NCI-H1436 (cell line): Measurements from ENCODE around the gene SAC3D1.
A peak's percentile ranks its signal among the peaks of the same experiment; 100 is the strongest.

Experiments used
- DNase-seq: peaks from one replicate; lab custom pipeline; 2025; lab: John Stamatoyannopoulos, UW

The SAC3D1 gene

DNA sequence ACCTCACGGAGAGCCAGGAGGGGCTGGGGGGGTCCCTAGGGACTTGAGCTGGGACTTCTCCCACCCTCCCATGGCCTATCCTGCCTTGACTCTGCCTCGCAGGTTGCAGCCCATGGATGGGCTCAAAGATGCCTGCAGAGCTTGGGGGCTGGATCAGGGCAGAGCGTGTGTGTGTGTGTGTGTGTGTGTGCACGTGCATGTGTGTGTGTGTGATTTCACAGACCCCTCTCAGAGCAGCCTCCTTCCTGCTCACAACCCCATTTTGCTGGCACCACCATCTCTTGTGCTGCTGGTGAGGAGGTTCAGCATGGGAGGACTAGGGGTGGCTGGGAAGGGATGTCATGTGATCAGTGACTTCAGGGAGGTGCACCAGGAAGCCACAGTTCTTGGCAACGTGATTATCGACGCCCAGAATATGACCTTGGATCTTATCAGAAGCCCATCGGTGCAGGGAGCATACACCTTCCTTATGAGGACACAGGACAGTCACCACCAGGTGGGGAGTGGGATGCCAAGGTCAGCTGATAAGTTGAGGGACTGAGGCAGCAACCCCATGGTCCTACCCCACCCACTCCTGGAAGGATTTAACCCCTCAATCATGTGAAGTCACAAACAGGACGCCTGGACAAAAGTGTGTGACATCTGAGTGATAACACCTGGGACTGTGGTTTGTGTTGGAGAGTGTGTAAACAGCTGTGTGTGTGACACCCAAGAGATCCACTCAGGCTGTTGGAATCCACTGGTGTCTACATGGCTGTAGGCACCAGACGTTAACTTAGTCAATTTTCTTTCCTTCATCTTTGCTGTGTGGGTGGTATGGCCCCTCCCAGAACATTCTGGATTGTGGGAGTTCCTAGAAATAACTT lies 19.2 kb downstream of the SAC3D1 start:
- no peak for DNase-seq

GRCh38 chr11:65060913-65061408 lies 20.0 kb downstream of the SAC3D1 start:
- no peak for DNase-seq

- no peak for DNase-seq
Observed at GRCh38 chr11:65063532-65063931, 22.5 kb downstream of the SAC3D1 start.

DNA sequence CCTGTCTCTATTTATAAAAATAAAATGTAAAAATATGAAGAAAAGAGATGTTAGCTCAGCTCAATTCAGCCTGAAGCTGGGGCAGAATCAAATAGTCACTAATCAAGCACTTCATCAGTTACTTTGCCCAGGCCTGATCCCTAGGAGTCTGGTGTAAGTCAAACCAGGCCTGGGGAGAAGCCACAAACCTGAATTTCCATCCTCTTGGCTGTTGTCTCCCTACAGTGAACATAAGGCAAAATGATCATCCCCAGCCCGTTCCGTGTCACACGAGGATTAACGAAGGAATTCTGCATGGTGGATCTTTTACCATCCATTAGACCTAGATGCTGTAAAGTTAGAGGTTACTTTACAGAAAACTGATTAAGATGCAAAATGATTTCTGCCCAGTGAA lies 23.8 kb downstream of the SAC3D1 start:
- no peak for DNase-seq

GRCh38 chr11:65065851-65066250 lies 24.8 kb downstream of the SAC3D1 start:
- DNase-seq, result no peak

DNA sequence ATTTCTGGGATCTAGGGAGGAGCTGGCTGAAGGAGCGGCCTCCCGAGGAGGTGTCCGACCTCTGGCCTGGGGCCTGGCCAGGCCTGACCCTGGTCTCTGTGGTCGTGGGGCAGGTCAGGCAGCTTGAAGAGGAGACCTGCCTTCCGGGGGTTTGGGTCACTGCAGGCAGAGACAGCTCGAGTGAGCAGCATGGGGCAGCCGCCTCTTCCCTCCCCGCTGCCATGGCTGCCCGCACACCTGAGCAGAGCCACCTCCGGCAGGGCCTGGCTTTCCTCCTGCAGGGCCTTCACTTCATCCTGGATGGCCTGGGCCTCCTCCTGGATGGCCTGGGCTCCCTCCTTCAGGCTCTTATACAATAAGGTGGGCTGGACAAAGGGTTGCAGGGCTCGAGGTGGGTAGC lies 25.3 kb downstream of the SAC3D1 start:
- DNase-seq, result no peak

GRCh38 chr11:65066805-65067291 lies 25.8 kb downstream of the SAC3D1 start:
- DNase-seq, result peak; percentile 90

- DNase-seq, result no peak
Observed at GRCh38 chr11:65067446-65067845, 26.4 kb downstream of the SAC3D1 start.

GRCh38 chr11:65069217-65069616 lies 28.2 kb downstream of the SAC3D1 start:
- DNase-seq, result no peak

DNA sequence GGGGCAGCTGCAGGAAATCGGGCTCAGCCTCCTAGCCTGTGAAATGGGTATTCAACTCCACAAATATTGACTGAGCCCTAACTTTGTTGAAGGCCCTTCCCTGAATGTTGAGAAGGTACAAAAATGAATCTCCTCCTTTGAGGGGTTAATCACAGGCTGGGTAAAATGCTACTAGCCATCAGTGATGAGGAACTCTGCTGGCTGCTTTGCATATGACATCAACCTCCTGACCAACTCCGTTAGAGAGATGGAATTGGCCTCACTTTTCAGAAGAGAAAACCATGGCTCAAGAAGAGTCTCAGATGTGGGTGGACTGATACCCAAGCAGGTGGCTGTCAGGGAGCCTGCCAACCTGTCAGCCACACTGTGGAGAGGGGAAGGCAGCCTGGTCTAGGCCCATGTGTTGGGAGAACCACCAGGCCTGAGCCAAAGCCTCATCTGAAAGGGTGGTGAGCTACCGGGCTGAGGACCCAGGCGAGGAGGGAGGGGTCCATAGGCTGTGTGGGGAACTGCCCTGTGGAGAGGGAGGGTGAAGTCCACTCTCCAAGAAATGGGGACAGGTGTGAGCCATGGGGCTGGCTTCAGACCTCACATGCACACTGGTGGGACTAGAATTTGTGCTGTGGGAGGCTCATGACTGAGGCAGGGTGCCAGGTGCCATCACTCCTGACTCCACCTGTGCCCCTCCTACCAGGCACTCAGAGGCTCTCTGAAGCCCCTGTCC lies 31.1 kb downstream of the SAC3D1 start:
- no peak for DNase-seq

DNA sequence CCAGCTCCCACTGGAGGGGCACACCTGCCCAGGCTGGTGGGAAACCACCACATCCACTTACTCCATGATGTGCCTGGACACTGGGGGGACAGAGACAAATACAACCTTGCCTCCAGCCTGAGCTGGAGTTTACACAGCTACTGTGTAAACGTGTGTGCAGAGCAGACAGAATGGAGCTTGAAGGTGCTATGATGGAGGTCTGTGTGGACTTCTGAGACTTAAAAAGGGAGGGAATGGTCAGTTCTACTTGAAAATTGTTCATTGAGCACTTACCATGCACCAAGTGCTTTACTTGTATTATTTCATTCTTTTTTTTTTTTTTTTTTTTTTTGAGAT lies 31.6 kb downstream of the SAC3D1 start:
- DNase-seq, result no peak

GRCh38 chr11:65077451-65077850 lies 36.4 kb downstream of the SAC3D1 start:
- DNase-seq, result no peak

DNA sequence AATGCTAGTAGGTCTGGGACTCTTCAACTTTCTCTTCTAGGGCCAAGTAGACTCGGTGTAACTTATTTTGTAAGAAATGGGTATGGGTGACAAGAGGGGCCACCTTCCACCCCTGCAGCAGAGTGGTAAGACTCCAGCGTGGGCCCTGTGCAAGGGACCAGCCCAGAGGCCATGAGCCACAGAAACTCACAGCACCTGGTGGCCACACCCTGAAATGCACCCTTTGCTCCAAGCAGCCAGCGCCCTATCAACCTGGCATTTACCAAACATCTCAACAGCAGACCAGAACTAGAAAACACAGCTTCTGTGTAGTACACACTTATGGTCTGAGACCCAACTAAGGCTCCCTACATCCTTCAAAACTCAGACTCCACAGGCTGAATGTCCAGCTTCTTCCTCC lies 37.1 kb downstream of the SAC3D1 start:
- no peak for DNase-seq

- no peak for DNase-seq
Observed at GRCh38 chr11:65078786-65079342, 37.9 kb downstream of the SAC3D1 start.

DNA sequence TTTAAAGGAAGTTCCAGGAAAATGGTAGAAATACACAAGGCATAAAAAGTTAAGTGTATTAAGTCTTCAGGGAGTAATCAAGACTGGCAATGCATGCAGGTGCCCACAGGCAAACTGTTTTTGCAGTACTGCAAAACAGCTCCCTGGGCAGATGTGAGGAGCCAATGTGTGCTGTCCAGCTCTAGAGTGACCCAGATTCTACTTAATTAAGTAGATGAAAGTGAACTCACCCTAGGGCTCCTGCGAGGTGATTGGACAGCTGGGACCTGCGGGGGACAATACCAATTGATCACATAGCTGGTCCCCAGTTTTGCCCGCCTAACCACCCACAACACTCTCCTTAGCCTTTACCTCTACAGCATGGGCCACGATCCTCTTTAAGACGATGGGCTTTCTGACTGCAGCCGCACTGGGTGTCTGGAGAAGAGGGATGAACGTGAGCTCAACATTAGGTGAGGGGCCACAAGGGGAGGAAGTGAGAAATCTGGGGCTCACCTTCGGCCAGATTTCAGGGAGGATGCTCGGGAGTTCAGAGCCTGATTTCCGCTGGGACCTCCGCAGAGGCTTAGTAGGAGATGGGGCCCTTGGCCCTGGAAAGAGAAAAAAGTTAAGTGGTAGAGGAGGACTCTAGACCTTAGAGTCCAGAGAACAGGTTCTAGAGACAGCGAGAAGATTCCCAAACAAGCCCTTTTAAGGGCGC lies 42.3 kb downstream of the SAC3D1 start:
- no peak for DNase-seq

- peak; percentile 93 for DNase-seq
Observed at GRCh38 chr11:65083834-65084597, 43.0 kb downstream of the SAC3D1 start, which contains the start of the genes CDCA5 and ZFPL1. TSS of gene CDCA5 (minus strand) at chr11:65084040. CDS start at chr11:65083978, 62 bp downstream. TSS of gene ZFPL1 (plus strand) at chr11:65084222. CDS start at chr11:65084699, 477 bp downstream.

- no peak for DNase-seq
Observed at GRCh38 chr11:65084598-65085375, 43.8 kb downstream of the SAC3D1 start.

GRCh38 chr11:65085446-65085845 lies 44.4 kb downstream of the SAC3D1 start:
- DNase-seq, result no peak

- DNase-seq, result no peak
Observed at GRCh38 chr11:65086809-65087208, 45.8 kb downstream of the SAC3D1 start.

- no peak for DNase-seq
Observed at GRCh38 chr11:65087216-65087615, 46.2 kb downstream of the SAC3D1 start.
